Dedifferentiated amniotic fluid mesenchymal stem cell (primary cell): ENCODE measurements around the gene IER3.

ENCODE experiments used
- DNase-seq: peaks from one replicate; pipeline ENCODE4 v3.0.0-alpha.2; 2016; ENCODE audit errors: extremely low spot score

The IER3 gene

GRCh38 chr6:30703821-30704220, 40.5 kb downstream of the IER3 start:
- DNase-seq: no peak

- DNase-seq: no peak
These were observed 41.3 kb downstream of the IER3 start for GRCh38 chr6:30703011-30703410.

- DNase-seq: no peak
These were observed 44.0 kb downstream of the IER3 start for GRCh38 chr6:30700340-30700739.

GRCh38 chr6:30696432-30696831, 47.9 kb downstream of the IER3 start:
- DNase-seq: no peak
